Activated CD8-positive, alpha-beta T cell treated with anti-CD3 and anti-CD28 coated beads, Interleukin-2, amount 10 ng/mL, durations not matched to agents 7 days and 5 days (primary cell): ENCODE results near the gene PTPN20. TPM values are rescaled to one million over a fixed set of nuclear protein-coding genes. Genes with fewer than 3 reads are reported as not detected.
"Not testable (repeated sequence)": the region's sequence is repeated elsewhere in the genome, so short reads cannot be mapped to it uniquely, and the experiment has no call there.

Source experiments
- ATAC-seq: fragments of 150-1000 bp; cut with Tn5 transposase; one replicate; pipeline ENCODE4 v1.10.0; 2021; ENCODE audit warnings: moderate library complexity
- CTCF ChIA-PET: fragments of 350-600 bp; sonication (Branson Sonifier 250); formaldehyde crosslinking; loops from one replicate; lab custom pipeline; 2021; ENCODE audit warnings: antibody characterized with exemption; lab: Charles Lee
- POLR2A ChIA-PET: fragments of 350-600 bp; sonication (Branson Sonifier 250); formaldehyde crosslinking; loops from one replicate; lab custom pipeline; 2021; ENCODE audit warnings: antibody characterized with exemption; lab: Charles Lee
- DNase-seq: peaks from one replicate; pipeline ENCODE4 v3.0.0-alpha.2; 2020
- H3K27ac Mint-ChIP-seq: one replicate; pipeline ENCODE4 v1.8.0; 2021; ENCODE audit warnings: mild to moderate bottlenecking, mixed read lengths
- H3K27me3 Mint-ChIP-seq: one replicate; pipeline ENCODE4 v1.8.0; 2021; ENCODE audit warnings: low read depth, mixed read lengths
- H3K36me3 Mint-ChIP-seq: one replicate; pipeline ENCODE4 v1.8.0; 2021; ENCODE audit warnings: low read depth, mixed read lengths
- H3K4me1 Mint-ChIP-seq: one replicate; pipeline ENCODE4 v1.8.0; 2021; ENCODE audit warnings: low read depth, mixed read lengths
- H3K4me3 Mint-ChIP-seq: one replicate; pipeline ENCODE4 v1.8.0; 2021; ENCODE audit warnings: mild to moderate bottlenecking, mixed read lengths
- H3K9me3 Mint-ChIP-seq: one replicate; pipeline ENCODE4 v1.8.0; 2022; ENCODE audit warnings: mixed read lengths; ENCODE audit not compliant: insufficient read depth
- total RNA-seq, 2 experiments: library from RNA; stranded (reverse); gene quantifications; one replicate each; pipeline ENCODE4 v1.2.3, GENCODE V29; 2021

PTPN20 gene
- total RNA-seq: not detected

DNA sequence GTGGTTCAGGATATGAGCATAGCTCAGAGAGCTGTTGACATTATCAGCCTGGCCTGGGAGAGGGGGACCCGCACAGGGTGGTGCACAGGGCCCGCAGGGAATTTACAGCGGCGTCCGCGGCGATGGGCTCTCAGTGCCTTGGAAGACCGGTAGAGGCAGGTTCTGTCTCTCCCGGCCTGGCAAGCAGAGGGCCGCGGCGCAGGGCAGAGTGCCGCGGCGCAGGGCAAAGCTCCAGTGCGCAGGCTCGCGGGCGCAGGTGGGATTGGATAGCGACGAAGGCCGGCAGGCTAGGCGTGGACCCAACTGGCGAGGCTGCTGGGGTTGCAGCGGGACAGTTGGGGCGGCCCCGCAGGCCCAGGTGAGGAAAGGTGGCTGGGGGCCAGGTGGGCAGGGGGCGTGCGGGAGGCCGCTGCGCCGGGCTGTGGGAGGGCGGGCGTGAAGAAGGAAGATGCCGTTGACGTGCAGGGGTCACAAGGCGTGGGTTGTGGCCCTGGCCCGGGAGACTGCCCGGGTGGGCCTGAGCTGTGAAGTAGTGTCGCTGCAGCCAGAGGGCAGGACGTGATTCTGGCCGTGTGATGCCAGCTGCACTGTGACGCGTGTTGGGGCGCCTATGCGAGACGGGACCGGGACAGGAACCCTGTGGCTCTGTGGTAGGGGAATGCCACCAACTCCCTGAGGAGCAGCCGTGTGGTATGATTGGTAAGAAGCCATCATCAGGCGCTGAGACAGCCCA, at the start of gene PTPN20:
PTPN20 (plus strand) TSS at position 285 of the 733 bp plus-strand sequence. CDS start 21,072 bp downstream, outside the sequence.
- H3K27me3 Mint-ChIP-seq, H3K27ac Mint-ChIP-seq, POLR2A ChIA-PET, DNase-seq, H3K36me3 Mint-ChIP-seq, H3K4me1 Mint-ChIP-seq, H3K9me3 Mint-ChIP-seq, H3K4me3 Mint-ChIP-seq, CTCF ChIA-PET: not testable (repeated sequence)
- ATAC-seq: peak; percentile 47

DNA sequence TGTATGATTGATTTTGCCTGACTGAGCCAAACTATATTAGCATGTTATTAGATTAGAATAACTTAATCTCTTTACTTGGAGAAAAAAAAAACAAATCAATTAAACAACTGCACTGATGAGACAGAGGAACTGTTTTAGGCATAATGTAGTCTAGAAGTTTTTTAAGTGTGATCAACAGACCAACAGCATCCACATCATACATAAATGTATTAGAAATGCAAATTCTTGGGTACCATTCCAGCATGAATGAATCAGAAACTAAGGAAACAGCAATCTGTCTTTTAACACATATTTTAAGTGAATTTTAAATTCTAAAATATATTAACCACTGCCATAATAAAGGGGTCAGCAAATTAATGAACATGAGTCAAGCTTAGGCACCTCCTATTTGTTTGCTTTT, 41.5 kb upstream of the PTPN20 start:
- DNase-seq, H3K27me3 Mint-ChIP-seq, H3K4me1 Mint-ChIP-seq, ATAC-seq, H3K27ac Mint-ChIP-seq, H3K36me3 Mint-ChIP-seq, POLR2A ChIA-PET, H3K4me3 Mint-ChIP-seq, CTCF ChIA-PET, H3K9me3 Mint-ChIP-seq: not testable (repeated sequence)

GRCh38 chr10:46871583-46871982, 39.6 kb upstream of the PTPN20 start:
- DNase-seq, H3K27ac Mint-ChIP-seq, H3K4me1 Mint-ChIP-seq, CTCF ChIA-PET, H3K27me3 Mint-ChIP-seq, POLR2A ChIA-PET, H3K36me3 Mint-ChIP-seq, ATAC-seq, H3K9me3 Mint-ChIP-seq, H3K4me3 Mint-ChIP-seq: not testable (repeated sequence)

DNA sequence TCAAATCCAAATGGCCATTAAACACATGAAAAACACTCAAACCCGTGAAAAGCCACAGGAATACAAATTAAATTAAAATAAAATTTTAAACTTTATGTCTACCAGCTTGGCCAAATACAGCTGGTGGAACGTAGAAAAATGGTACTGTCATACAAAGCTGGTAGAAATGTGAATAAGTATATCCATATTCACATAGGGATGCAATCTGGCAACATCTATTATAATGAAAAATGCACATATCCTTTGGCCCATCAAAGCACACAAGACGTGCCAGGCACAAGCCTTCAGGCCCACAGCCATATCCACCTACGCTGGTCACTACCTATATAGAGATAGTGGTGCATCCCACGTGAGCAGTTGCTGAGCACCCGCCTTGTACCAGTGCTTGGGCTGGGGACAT, 35.9 kb upstream of the PTPN20 start:
- H3K9me3 Mint-ChIP-seq, ATAC-seq, H3K4me1 Mint-ChIP-seq, H3K27ac Mint-ChIP-seq, POLR2A ChIA-PET, DNase-seq, H3K4me3 Mint-ChIP-seq, H3K27me3 Mint-ChIP-seq, CTCF ChIA-PET, H3K36me3 Mint-ChIP-seq: not testable (repeated sequence)

DNA sequence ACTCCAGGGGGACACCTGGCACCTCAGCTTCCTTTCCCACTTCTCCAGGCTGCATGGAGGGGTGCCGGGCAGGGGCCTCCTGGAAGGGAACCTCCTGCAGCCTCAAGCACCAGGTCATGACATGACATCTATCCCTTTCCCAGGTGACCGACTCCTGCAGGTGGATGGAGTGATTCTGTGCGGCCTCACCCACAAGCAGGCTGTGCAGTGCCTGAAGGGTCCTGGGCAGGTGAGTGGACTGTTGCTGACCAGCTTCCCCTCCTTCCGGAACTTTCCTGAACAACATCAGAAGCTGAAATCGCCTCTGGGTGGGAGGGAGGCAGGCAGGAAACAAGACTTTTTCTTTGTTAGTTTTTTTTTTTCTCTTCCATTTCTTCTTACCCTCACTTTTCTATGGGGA, 34.5 kb upstream of the PTPN20 start:
- ATAC-seq, CTCF ChIA-PET, H3K4me1 Mint-ChIP-seq, H3K27me3 Mint-ChIP-seq, H3K4me3 Mint-ChIP-seq, POLR2A ChIA-PET, H3K36me3 Mint-ChIP-seq, DNase-seq, H3K27ac Mint-ChIP-seq, H3K9me3 Mint-ChIP-seq: not testable (repeated sequence)

- DNase-seq, H3K27ac Mint-ChIP-seq, POLR2A ChIA-PET, CTCF ChIA-PET, ATAC-seq, H3K36me3 Mint-ChIP-seq, H3K4me1 Mint-ChIP-seq, H3K9me3 Mint-ChIP-seq, H3K27me3 Mint-ChIP-seq, H3K4me3 Mint-ChIP-seq: not testable (repeated sequence)
Measured at GRCh38 chr10:46878761-46879160, 32.5 kb upstream of the PTPN20 start.

- H3K27me3 Mint-ChIP-seq, H3K4me3 Mint-ChIP-seq, H3K36me3 Mint-ChIP-seq, H3K27ac Mint-ChIP-seq, POLR2A ChIA-PET, CTCF ChIA-PET, H3K4me1 Mint-ChIP-seq, ATAC-seq, H3K9me3 Mint-ChIP-seq, DNase-seq: not testable (repeated sequence)
Measured at GRCh38 chr10:46890813-46891611, 20.2 kb upstream of the PTPN20 start.

DNA sequence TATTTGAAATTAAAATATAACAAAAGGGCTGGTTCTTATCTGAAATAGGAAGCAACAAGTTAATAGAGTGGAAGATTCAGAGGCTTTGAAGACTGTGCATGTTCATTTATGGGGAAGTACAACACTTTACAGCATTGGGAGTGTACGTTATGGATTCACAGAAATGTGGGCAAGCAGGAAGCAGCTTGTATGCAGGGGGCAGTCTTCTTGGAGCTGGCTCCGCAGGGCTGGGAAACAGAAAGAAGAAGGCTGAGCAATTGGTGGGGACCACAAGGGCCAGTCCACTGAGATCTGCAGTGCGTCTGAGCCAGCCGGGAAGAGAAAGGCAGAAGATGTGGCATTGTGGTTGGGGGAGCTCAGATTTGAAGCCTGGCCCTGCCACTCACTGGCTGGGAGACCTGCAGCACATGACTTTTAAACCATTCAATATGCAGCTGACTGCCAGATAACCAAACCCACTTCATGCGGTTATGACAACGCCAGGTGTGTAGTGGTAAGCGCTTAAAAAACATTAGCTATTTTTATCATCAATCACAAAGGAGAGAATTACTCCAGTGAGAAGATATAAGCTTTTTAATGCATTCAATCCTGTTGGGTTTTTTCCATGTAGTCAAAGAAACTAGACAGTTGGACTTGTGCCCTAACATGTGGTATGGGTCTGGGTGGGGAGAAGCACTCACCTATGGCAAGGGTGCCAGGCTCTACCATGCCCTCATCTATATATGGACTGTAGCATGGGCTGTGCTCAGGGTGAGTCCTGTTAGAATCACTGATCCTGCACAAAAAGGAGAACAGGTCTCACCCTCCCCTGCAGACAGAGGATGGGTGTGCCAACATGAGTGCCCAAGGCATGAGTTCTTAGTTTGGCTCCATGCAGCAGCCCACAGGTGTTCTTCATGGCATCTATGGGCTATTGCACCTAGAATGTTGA, 14.2 kb upstream of the PTPN20 start:
- H3K27me3 Mint-ChIP-seq, H3K9me3 Mint-ChIP-seq, ATAC-seq, CTCF ChIA-PET, H3K4me3 Mint-ChIP-seq, POLR2A ChIA-PET, H3K27ac Mint-ChIP-seq, H3K36me3 Mint-ChIP-seq, DNase-seq, H3K4me1 Mint-ChIP-seq: not testable (repeated sequence)

GRCh38 chr10:46901247-46901646, 10.0 kb upstream of the PTPN20 start:
- H3K4me1 Mint-ChIP-seq, H3K4me3 Mint-ChIP-seq, CTCF ChIA-PET, DNase-seq, H3K36me3 Mint-ChIP-seq, H3K27ac Mint-ChIP-seq, H3K9me3 Mint-ChIP-seq, ATAC-seq, POLR2A ChIA-PET, H3K27me3 Mint-ChIP-seq: not testable (repeated sequence)

DNA sequence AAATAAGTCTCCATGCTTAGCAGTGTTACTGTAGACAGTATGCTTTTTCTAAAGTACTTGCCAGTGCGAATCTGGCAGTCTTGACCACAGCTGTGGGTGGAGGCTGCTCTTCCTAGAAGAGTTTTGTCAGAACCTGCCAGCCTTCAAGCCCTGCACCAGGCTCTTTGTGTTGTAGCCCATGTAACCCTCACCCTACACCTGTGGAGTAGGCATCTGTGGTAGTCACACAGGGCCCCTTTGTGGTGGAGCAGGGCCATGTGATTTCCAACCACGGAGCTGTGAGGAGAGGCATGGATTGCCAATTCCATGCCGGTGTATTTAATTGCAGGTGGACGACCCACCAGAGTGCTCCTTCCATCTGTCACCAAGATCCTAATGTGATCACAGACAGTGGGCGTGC, 7.4 kb upstream of the PTPN20 start:
- ATAC-seq, POLR2A ChIA-PET, H3K27ac Mint-ChIP-seq, H3K36me3 Mint-ChIP-seq, H3K27me3 Mint-ChIP-seq, H3K9me3 Mint-ChIP-seq, CTCF ChIA-PET, DNase-seq, H3K4me3 Mint-ChIP-seq, H3K4me1 Mint-ChIP-seq: not testable (repeated sequence)

DNA sequence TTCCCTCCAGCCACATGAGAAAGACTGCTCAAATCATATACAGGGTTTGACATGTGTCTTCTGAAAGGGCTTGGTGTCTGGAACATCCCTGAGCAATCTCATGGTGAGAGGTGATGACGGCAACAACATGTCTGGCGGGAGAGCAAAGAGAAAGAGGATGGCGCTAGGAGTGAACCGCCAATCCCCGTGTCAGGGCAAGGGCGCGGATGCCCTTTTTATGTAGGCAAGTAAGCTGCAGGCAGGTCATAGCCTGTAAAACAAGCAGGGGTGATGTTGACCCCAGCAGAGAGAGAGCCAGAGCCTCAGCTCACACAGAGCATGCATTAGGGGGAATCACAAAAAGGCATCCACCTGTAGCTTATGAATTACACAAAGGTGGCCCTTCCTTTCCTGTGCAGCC, 4.9 kb upstream of the PTPN20 start:
- CTCF ChIA-PET, H3K9me3 Mint-ChIP-seq, H3K4me1 Mint-ChIP-seq, H3K4me3 Mint-ChIP-seq, H3K36me3 Mint-ChIP-seq, DNase-seq, H3K27me3 Mint-ChIP-seq, H3K27ac Mint-ChIP-seq, POLR2A ChIA-PET, ATAC-seq: not testable (repeated sequence)
